Right lobe of liver (tissue), 6 donors: Measurements from ENCODE around the gene STMN1. TPM values are rescaled to one million over a fixed set of nuclear protein-coding genes. Genes with fewer than 3 reads are reported as not detected.

Experiments
- ATAC-seq, 4 donors: fragments of 200-7000 bp; cut with Tn5 transposase; one replicate each; pipeline ENCODE4 v1.9.1; 2020; ENCODE audit warnings: mild to moderate bottlenecking in 4 of 4, moderate library complexity in 4 of 4
- DNase-seq, 3 donors: peaks; one replicate each; pipeline ENCODE4 v3.0.0-alpha.2; 2020
- H3K27ac ChIP-seq, 3 donors: fragments of 200-600 bp; one replicate each; pipeline ENCODE4 v1.8.0; 2022
- H3K27me3 ChIP-seq, 2 donors: fragments of 200-600 bp; one replicate each; pipeline ENCODE4 v1.8.0; 2022
- H3K36me3 ChIP-seq, 4 donors: fragments of 200-600 bp; sonication (generic) in 1 of 4; one replicate each; pipeline versions ENCODE4 v1.5.1 to v1.8.0; 2017 to 2022; ENCODE audit warnings: control low read depth in 1 of 4
- H3K4me1 ChIP-seq, 4 donors: fragments of 200-600 bp; sonication (generic) in 1 of 4; one replicate each; pipeline versions ENCODE4 v1.5.1 to v1.8.0; 2017 to 2022; ENCODE audit warnings: control low read depth in 1 of 4
- H3K4me3 ChIP-seq, 3 donors: fragments of 200-600 bp; one replicate each; pipeline ENCODE4 v1.8.0; 2022
- H3K9me3 ChIP-seq, 4 donors: fragments of 200-600 bp; sonication (generic) in 1 of 4; one replicate each; pipeline versions ENCODE4 v1.5.1 to v1.8.0; 2017 to 2022; ENCODE audit warnings: control low read depth in 1 of 4
- POLR2A ChIP-seq: fragments of 450-650 bp; IDR thresholded peaks from one replicate; pipeline ENCODE4 v1.6.1; 2017; ENCODE audit warnings: antibody characterized with exemption, mild to moderate bottlenecking
- WGBS: methylation state at CpG from one replicate; pipeline ENCODE4 v1.1.6; 2018; ENCODE audit warnings: low coverage, low lambda C conversion rate; ENCODE audit not compliant: insufficient coverage; ENCODE audit errors: missing lambda C conversion rate; 5-methylcytosine and 5-hydroxymethylcytosine counted together
- intact Hi-C, 2 donors: fragments of 100-400 bp; cut with DNase I; formaldehyde crosslinking; loops; one replicate each; pipeline versions ENCODE4 v1.11.2 to v1.14.1; 2022
- total RNA-seq, 6 experiments: library from RNA; depleted of rRNA in 2 of 6; stranded (reverse); fragments of >200 nt in 2 of 6; fragmentation: NEBNext Ultra II Directional in 3 of 6; extraction: Animal tissue kit (Norgen Biotek cat#: 25700) in 3 of 6; gene quantifications; one replicate each; pipeline versions ENCODE4 v1.1.0 to v1.2.4, GENCODE V29; 2016 to 2023
- TF ChIP-seq, protein P1 (sequence below), 4 donors: fragments of 200-600 bp in 3 of 4; fragments of 450-650 bp in 1 of 4; IDR thresholded peaks; one replicate each; pipeline versions ENCODE4 v1.5.1 to v1.8.0; 2016 to 2022; ENCODE audit warnings: antibody characterized with exemption in 4 of 4, mild to moderate bottlenecking in 2 of 4
- donor health status: DM: no; HTN: yes; CAD: no.
- donor health status: DM: no; HTN: no; CAD: no.
- donor health status: DM: no; HTN: no; CAD: no.
- donor health status: DM: no; HTN: yes; CAD: no.
- donor health status: DM: no; HTN: yes; CAD: no.

Gene STMN1
- total RNA-seq, 6 experiments from 2014 or later: 2.1 to 11.7 (median 6.8) TPM

DNA sequence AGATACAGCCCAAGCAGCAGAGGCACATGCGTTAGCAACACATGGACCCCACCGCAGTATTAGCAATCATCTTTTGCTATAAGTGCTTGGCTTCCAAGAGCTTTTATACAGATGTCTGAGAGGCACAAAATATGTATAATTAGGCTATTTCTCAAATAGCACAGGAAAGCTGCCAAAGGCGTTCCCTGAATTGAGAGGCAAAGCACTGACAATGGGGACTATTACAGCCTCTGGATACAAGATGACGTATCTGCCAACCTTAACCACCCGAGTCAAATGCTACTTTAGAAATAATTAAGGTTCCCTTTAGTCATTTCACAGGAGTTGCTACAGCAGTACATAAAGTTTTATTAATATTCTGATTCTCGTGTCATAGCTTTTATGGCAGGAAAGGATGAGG, 6.4 kb downstream of the STMN1 start:
- 98% methylated on average over 6 of the region's 6 CpGs for WGBS
- ATAC-seq (no peak), DNase-seq (no peak)
- Histone ChIP-seq H3K27ac (no peak overlapping the region), H3K27me3 (no peaks in the 10 kb centered on the region), H3K4me1 (peaks cover 0 to 7% (median 0%) of the 10 kb centered on the region in 4 donors), H3K9me3 (no peaks in the 10 kb centered on the region), H3K4me3 (no peak overlapping the region), H3K36me3 (no peaks in the 10 kb centered on the region)
- intact Hi-C loops: loop anchor here (5.0 kb wide), 2 partner anchors 98 to 103 kb away; partner anchors contain the start of gene PAFAH2 (in 1 of the 2)
- TF ChIP-seq, protein P1, sequence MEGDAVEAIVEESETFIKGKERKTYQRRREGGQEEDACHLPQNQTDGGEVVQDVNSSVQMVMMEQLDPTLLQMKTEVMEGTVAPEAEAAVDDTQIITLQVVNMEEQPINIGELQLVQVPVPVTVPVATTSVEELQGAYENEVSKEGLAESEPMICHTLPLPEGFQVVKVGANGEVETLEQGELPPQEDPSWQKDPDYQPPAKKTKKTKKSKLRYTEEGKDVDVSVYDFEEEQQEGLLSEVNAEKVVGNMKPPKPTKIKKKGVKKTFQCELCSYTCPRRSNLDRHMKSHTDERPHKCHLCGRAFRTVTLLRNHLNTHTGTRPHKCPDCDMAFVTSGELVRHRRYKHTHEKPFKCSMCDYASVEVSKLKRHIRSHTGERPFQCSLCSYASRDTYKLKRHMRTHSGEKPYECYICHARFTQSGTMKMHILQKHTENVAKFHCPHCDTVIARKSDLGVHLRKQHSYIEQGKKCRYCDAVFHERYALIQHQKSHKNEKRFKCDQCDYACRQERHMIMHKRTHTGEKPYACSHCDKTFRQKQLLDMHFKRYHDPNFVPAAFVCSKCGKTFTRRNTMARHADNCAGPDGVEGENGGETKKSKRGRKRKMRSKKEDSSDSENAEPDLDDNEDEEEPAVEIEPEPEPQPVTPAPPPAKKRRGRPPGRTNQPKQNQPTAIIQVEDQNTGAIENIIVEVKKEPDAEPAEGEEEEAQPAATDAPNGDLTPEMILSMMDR (IDR thresholded peaks at IDR 0.05): no peak
- TF ChIP-seq POLR2A: no peak

DNA sequence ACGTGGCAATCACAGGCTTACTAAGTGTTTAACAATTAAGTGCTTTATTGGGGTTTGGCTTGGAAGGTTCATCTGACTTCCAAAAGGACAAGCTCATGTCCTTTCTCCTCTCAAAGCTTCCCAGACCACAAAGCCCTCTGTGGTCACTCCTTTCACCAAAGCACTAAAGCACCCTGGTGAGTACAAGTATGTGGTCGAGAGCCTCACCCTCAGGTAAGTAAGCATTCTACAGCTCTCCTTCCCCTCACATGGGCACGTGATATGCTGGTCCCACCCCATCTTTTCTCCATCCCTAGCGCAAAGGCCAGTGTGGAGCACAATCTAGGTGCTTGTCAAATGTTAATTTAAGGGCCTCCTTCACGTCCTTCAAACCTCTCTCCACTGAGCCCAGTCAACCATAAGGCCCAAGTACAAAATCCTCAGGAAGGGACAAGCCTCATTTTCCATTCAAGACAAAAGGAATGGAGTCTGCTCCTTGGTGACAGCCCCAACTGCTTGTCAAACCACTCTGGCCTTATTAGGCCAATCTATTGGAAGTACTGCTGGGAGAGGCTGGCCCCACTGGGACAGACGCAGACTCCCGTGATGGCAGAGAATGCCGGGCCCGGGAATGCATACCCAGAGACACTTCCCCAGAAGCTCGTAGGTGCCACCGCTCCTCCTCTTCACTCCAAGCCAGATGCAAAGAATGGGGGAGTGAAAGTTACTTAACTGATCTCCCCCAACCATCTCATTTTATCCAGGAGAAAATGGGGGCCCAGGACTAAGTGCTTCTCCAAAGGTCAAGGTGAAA, 7.8 kb downstream of the STMN1 start:
- no peak for ATAC-seq
- Histone ChIP-seq H3K9me3 (no peaks in the 10 kb centered on the region), H3K27ac (no peak overlapping the region), H3K4me3 (no peak overlapping the region), H3K4me1 (peaks cover 0 to 3% (median 0%) of the 10 kb centered on the region in 4 donors), H3K27me3 (no peaks in the 10 kb centered on the region), H3K36me3 (no peaks in the 10 kb centered on the region)
- TF ChIP-seq, protein P1 (IDR thresholded peaks at IDR 0.05): no peak
- no peak for TF ChIP-seq POLR2A
- intact Hi-C loops: loop anchor here (5.0 kb wide), 2 partner anchors 99 to 104 kb away; partner anchors contain the start of gene PAFAH2 (in 1 of the 2)
- no peak for DNase-seq
- 94% methylated on average over 11 of the region's 11 CpGs for WGBS

DNA sequence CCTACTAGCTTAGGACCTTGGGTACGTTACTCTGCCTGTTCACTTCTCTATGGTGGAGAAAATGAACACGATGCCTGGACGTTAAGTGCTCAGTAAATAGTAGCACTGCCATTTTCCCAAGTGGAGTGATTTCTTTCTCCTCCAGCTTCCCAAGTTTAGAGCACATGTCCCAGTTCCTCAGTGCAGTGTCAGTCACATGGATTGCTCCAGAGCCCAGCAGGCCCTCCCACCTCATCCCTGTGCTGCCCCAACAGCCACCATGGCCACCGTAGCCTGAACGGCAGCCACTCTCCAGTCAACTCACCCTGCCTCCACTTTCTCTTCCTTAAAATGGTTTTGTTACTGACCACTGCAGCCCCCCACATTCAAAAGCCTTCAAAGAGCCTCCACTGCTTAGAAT, 8.5 kb downstream of the STMN1 start:
- intact Hi-C loops: loop anchor here (5.0 kb wide), 2 partner anchors 100 to 105 kb away; partner anchors contain the start of gene PAFAH2 (in 1 of the 2)
- Histone ChIP-seq H3K27ac (no peak overlapping the region), H3K4me1 (peaks cover 0 to 5% (median under 1%) of the 10 kb centered on the region in 4 donors), H3K36me3 (no peaks in the 10 kb centered on the region), H3K4me3 (no peak overlapping the region), H3K27me3 (no peaks in the 10 kb centered on the region), H3K9me3 (no peaks in the 10 kb centered on the region)
- TF ChIP-seq, protein P1 (IDR thresholded peaks at IDR 0.05): no peak
- TF ChIP-seq POLR2A: no peak
- no peak for ATAC-seq
- DNase-seq: no peak
- WGBS: 90% methylated on average over 2 of the region's 5 CpGs

DNA sequence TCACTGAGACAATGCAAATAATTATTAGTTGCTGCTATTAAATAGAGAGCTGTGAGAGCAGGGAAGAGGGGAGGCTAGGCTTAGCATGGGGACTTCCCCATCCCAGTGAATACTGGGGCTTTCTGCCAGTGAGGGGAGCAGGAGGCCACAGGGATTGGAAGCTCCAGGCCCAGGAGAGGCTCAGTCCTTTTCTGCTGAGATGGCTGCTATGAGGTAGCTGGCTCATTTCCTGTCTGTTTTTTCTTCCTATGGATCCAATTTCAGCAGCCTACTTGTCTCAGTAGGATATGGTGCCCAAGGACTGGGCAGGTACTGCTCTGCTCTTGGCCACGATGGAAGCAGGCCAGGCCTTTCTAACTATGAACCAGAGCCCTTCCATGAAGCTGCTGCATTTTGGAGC, 10.0 kb downstream of the STMN1 start:
- no peaks in the 10 kb centered on the region for H3K36me3 ChIP-seq
- ATAC-seq: no peak
- intact Hi-C loops: loop anchor here (5.0 kb wide), 2 partner anchors 101 to 106 kb away; partner anchors contain the start of gene PAFAH2 (in 1 of the 2)

More for the DNA sequence above, 10.0 kb downstream of the STMN1 start:
- Histone ChIP-seq H3K4me1 (peaks cover 0 to 6% (median 2%) of the 10 kb centered on the region in 4 donors), H3K27me3 (no peaks in the 10 kb centered on the region), H3K4me3 (no peak overlapping the region), H3K9me3 (no peaks in the 10 kb centered on the region), H3K27ac (no peak overlapping the region)
- no peak for TF ChIP-seq POLR2A
- TF ChIP-seq, protein P1 (IDR thresholded peaks at IDR 0.05): no peak
- no CpG with 5 or more reads among the region's 1 CpG for WGBS
- DNase-seq: no peak
